GM20431 (cell line): ENCODE data around the gene SLC25A11.
"Not testable (repeated sequence)": the region's sequence is repeated elsewhere in the genome, so short reads cannot be mapped to it uniquely, and the experiment has no call there.

ENCODE experiments used
- in situ Hi-C: fragments of 300-500 bp; cut with MseI, MboI; formaldehyde crosslinking; loops from one replicate; pipeline ENCODE4 v1.15.0; 2020; ENCODE audit warnings: low sequenced_read_pairs; ENCODE audit not compliant: unreplicated experiment

The SLC25A11 gene

DNA sequence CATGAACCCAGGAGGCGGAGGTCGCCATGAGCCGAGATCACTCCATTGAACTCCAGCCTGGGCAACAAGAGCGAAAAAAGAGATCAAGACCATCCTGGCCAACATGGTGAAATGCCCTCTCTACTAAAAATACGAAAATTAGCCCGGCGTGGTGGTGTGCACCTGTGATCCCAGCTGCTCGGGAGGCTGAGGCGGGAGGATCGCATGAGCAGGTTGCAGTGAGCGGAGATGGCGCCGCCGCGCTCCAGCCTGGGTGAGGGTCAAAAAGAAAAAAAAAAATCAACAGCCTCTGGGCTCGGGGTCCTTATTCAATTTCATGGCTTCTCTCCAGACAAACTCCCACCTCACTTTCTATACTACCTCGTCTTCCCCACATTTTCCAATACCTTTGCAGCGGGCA, 11.0 kb downstream of the SLC25A11 start:
- in situ Hi-C loops = no loop called here

DNA sequence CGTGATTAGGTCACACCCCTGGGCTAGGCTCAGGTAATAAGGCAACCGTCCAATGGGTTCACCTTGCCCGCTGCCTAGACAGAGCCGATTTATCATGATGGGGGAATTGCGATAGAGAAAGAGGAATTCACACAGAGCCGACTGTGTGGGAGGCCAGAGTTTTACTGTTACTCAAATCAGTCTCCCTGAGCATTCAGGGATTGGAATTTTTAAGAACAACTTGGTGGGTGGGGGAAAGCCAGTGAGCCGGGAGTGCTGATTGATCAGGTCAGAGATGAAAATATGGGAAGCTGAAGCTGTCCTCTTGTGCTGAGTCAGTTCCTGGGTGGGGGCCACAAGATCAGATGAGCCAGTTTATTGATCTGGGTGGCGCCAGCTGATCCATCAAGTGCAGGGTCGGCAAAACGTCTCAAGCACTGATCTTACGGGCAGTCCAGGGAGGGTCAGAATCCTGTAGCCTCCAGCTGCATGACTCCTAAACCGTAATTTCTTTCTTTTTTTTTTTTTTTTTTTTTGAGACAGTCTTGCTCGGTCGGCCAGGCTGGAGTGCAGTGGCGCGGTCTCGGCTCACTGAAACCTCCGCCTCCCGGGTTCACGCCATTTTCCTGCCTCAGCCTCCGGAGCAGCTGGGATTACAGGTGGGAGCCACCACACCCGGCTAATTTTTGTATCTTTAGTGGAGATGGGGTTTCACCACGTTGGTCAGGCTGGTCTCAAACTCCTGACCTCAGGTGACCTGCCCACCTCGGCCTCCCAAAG, 13.1 kb downstream of the SLC25A11 start:
- in situ Hi-C loops = not testable (repeated sequence)

- in situ Hi-C loops = no loop called here
Observed at GRCh38 chr17:4921320-4921719, 18.5 kb downstream of the SLC25A11 start.

GRCh38 chr17:4920351-4921048, 19.3 kb downstream of the SLC25A11 start:
- in situ Hi-C loops = no loop called here

- in situ Hi-C loops = no loop called here
Observed at GRCh38 chr17:4919511-4920047, 20.3 kb downstream of the SLC25A11 start.

- in situ Hi-C loops = not testable (repeated sequence)
Observed at GRCh38 chr17:4914551-4914950, 25.3 kb downstream of the SLC25A11 start.

GRCh38 chr17:4913994-4914393, 25.9 kb downstream of the SLC25A11 start:
- in situ Hi-C loops = no loop called here

- in situ Hi-C loops = no loop called here
Observed at GRCh38 chr17:4908711-4909496, 30.9 kb downstream of the SLC25A11 start.

- in situ Hi-C loops = no loop called here
Observed at GRCh38 chr17:4908301-4908700, 31.5 kb downstream of the SLC25A11 start.

- in situ Hi-C loops = not testable (repeated sequence)
Observed at GRCh38 chr17:4906642-4907041, 33.2 kb downstream of the SLC25A11 start.

DNA sequence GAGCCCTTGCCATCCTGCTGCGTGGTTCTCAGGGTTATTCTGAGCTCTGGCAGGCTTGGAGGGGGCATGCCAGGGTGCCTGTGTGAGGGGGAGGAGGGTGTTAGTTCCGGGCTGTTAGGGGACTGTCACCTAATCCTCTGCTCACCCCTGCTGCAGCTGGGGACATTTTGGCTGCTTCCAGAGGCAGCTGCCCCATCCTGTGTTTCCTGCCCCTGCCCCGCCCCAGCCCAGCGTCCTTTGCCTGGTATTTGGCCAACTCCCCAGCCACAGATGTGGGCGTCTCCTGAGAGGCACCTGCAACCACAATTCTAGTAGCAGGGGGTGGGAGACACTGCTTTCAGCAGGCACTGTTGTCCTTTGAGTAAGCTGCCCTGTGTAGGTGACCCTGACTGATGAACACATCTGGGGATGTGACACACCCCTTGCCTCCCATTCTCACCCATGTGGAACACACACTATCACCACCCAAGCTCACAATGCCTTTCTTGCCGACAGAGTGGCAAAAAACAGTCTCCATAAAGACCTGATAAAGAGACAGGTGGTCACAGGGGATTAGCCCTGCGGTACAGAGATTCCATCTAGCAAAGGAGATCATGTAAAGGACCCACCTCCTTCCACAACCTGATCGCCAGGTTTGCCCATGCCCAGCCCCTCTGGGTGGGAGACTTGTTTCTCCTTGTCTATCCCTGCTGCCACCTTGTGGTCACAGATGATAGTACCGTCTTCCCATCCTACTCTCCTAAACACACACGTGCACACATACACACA, 36.6 kb downstream of the SLC25A11 start, which contains the start of gene CHRNE:
Gene CHRNE (minus strand): TSS at position 48 of the 768 bp plus-strand sequence. CDS start 35 bp downstream, at position 13.
- in situ Hi-C loops = no loop called here

DNA sequence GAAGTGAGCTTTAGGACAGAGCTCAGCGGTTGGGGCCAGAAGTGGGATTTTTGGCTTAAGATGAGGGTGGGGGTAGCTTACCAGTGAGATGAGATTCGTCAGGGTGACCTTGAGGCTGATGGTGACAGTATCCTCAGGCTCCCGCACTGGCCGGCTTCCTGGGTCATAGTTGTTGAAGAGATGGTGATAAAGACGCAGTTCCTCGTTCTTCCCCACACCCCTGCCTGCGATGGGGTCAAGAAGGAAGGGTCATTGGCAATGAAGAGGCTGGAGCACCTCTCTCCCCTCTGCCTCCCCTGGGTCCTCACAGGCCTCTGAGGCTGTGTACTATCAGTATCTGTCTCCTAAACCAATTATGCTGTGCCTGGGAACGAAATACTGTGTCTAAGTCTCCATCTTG, 37.3 kb downstream of the SLC25A11 start:
- in situ Hi-C loops = no loop called here

DNA sequence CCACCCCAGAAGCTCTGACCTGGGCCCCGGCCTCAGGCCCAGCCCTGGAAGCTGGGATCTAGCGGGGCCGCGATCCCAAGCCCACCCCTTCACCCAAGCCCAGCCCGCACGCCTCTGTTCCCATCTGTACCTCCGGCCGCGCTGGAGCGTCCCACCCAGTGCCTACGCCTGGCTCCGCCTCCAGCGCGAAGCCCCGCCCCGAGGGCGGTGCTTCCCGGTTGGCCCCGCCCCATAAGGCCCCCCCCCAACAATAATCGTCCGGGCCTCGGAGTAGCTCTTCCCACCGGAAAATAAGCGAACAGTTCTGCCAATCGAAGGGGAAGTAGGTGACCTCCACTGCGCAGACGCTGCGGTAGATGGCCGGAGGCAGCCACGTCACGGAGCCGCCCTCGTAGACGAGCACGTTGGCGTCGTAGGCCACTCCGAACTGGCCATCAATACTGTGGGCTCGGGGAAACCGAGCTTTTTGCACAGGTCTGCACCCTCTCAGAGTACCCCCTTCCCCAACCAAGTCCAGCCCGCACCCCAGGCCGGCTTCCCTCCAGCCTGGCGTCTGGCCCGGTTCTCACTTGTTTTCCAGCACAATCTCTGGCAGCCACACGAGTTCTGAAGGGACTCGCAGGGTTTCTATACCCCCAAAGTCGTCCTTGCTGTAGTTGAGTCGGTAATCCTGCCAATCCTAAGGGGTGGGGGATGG, 38.0 kb downstream of the SLC25A11 start:
- in situ Hi-C loops = no loop called here

DNA sequence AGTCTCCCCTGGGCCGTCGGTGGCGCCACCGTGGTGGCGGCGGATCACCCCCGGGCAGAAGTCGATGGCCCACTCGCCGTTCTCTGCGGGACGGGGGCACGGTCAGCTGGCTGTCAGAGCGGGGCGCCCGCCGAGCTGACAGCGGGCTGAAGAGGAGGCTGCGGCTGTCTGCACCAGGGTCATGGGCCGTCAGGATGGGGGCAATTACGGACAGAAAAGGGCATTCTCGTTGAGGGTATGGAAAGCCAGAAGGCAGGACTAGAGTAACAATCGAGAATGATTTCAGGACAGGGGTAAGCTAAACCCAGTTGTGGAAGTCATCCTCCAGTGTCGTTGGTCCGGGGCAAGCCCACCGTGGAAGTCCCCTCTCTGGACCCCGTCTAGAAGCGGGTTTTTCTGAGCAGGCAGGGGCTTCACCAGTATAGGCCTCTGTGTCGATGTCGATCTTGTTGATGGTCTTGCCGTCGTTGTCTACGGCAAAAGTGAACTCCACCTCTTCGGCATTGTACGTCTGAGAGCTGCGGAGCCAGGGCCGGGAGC, 38.7 kb downstream of the SLC25A11 start:
- in situ Hi-C loops = no loop called here

DNA sequence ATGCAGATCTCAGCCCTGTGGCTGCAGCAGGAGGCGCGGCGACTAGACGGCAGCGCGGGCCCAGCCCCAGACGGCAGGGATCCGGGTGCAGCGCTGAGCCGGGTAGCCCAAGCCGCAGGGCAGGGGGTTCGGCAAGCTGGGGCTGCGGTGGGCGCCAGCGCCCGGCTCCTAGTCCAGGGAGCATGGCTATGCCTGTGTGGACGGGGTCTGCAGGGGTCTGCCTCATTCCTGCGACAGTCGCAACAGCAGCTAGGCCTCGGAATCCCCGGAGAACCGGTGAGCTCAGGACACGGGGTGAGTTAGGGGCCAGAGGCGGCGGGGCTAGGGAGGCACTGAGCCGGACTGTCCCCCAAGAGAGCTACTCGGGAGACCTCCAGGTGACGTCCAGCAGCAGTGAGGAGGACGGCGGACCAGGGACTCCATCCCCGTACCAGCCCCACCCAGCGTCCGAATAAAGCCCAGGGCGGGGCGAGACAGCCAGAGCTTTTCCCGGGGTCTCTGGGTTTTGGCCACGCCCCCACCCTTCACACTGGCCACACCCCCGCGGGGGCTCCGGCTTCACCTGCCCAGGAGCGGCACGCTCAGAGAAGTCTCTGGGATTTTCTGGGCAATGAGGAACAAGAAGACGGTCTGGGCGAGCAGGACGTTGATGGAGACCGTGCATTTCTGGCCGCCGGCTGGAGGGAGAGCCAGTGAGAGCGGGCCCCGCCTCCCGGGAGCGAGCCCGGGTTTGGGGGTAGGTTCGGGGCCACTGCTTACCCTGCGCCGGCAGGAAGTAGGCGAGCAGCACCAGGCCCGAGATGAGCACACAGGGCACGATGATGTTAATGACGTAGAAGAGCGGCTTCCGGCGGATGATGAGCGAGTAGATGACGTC, 39.4 kb downstream of the SLC25A11 start:
- in situ Hi-C loops = no loop called here

GRCh38 chr17:4899341-4900230, 40.3 kb downstream of the SLC25A11 start, which contains the start of gene C17orf107:
TSS of gene C17orf107 (plus strand) at chr17:4899536. CDS start at chr17:4899763, 227 bp downstream.
- in situ Hi-C loops = no loop called here

DNA sequence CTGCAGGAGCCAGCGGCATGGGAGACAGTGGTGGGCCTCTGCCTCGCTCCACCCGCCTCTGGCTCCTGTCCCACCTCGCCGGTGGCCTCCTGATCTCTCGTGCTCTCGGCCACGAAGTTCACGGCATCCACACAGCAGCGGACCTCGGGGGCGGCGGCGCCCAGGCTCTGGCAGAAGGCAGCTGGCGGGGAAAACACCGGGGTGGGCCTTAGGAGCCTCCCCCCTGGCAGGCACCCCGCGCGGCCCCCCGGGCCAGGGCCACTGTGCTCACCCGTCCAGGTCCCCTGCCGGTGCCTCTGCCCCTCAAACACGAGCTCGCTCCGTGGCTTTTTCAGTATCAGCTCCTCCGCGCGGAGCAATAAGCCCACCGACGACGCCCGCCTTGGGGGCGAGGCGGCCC, 40.9 kb downstream of the SLC25A11 start:
- in situ Hi-C loops = no loop called here
